Kidney (tissue), 14 donors: ENCODE data around the gene IHH. TPM values are rescaled to one million over a fixed set of nuclear protein-coding genes. Genes with fewer than 3 reads are reported as not detected.

Experiments used
- DNase-seq, 5 donors: peaks; one replicate each; pipeline ENCODE4 v3.0.0-alpha.2; 2013 to 2020
- FAIRE-seq: peaks from 2 replicates; lab custom pipeline; 2012; peaks lifted over from hg19 to GRCh38; lab: Jason Lieb, UNC
- H3K27ac ChIP-seq, 2 donors: one replicate each; pipeline ENCODE4 v1.7.0; 2013; ENCODE audit warnings: low read depth in 2 of 2, low read length in 2 of 2, inconsistent platforms in 1 of 2
- H3K27me3 ChIP-seq: one replicate; pipeline ENCODE4 v1.7.1; 2013; ENCODE audit warnings: low read length, inconsistent platforms; ENCODE audit not compliant: control insufficient read depth, insufficient read depth
- H3K36me3 ChIP-seq, 3 donors: one replicate each; pipeline versions ENCODE4 v1.7.0 to v1.7.1; 2013; ENCODE audit warnings: low read length in 3 of 3, control low read depth in 1 of 3, inconsistent platforms in 1 of 3; ENCODE audit not compliant: insufficient read depth in 3 of 3, control insufficient read depth in 2 of 3
- H3K4me1 ChIP-seq, 3 donors: one replicate each; pipeline versions ENCODE4 v1.7.0 to v1.7.1; 2013; ENCODE audit warnings: low read length in 3 of 3, inconsistent platforms in 1 of 3, low read depth in 1 of 3; ENCODE audit not compliant: control insufficient read depth in 2 of 3, insufficient read depth in 2 of 3
- H3K4me3 ChIP-seq, 3 donors: one replicate each; pipeline versions ENCODE4 v1.7.0 to v1.8.1; 2013; ENCODE audit warnings: low read length in 3 of 3, control low read depth in 1 of 3, inconsistent platforms in 1 of 3
- H3K9ac ChIP-seq, 3 donors: one replicate each; pipeline versions ENCODE4 v1.7.0 to v1.7.1; 2013; ENCODE audit warnings: low read length in 3 of 3, control low read depth in 1 of 3, inconsistent platforms in 1 of 3
- H3K9me3 ChIP-seq, 3 donors: one replicate each; pipeline versions ENCODE4 v1.7.0 to v1.7.1; 2013; ENCODE audit warnings: low read length in 3 of 3, control low read depth in 1 of 3, inconsistent platforms in 1 of 3; ENCODE audit not compliant: control insufficient read depth in 2 of 3, insufficient read depth in 1 of 3
- intact Hi-C: fragments of 100-400 bp; cut with DNase I; formaldehyde crosslinking; loops from one replicate; pipeline ENCODE4 v1.11.1; 2022
- polyA plus RNA-seq: library from polyadenylated mRNA; stranded (reverse); fragments of 350-450 nt; fragmentation: Illumina TruSeq; extraction: RNeasy Lipid Tissue Mini Kit (QIAGEN cat#74804); gene quantifications from one replicate; pipeline ENCODE4 v1.2.3, GENCODE V29; 2014; ENCODE audit warnings: low read depth, low replicate concordance; ENCODE audit not compliant: insufficient read depth
- total RNA-seq: library from RNA; stranded (reverse); fragmentation: NEBNext Ultra II Directional; extraction: Animal tissue kit (Norgen Biotek cat#: 25700); gene quantifications from one replicate; pipeline ENCODE4 v1.2.1, GENCODE V29; 2021
- TF ChIP-seq, protein P1 (sequence below): IDR thresholded peaks from 3 replicates; pipeline ENCODE4 v1.5.1; 2012; ENCODE audit warnings: mild to moderate bottlenecking, moderate library complexity, borderline replicate concordance; ENCODE audit not compliant: insufficient read depth; ENCODE audit errors: extremely low read depth
- donor health status: control.
- donor health status: control.
- donor health status: control.
- donor health status: control.
- donor health status: control.
- donor health status: DM: yes; HTN: yes; CAD: no.
- donor health status: Normal renal cell carcinoma (clear cell type).

The IHH gene
- total and polyA plus RNA-seq, 2 donors from 2014 or later = 0.88 to 3.1 TPM

DNA sequence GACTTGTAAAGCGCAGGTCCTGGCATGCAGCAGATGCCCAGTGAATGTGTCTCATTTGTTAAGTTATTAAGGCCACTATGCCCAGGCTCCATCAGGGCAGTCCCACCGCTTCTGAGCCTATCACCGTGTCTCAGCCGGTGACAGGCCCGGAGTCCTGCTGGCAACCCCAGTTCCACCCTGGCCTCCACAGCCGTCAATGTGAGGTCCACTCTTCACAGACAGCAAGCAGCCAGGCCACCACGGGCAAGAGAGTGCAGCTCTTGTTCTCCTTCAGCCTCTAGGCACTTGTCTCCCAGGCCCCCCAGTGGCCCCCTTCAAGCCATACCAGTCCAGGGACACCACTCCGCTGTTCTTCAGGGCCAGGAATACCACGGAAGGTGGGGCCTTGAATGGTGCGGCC is 42.0 kb downstream of the IHH start:
- TF ChIP-seq, protein P1, sequence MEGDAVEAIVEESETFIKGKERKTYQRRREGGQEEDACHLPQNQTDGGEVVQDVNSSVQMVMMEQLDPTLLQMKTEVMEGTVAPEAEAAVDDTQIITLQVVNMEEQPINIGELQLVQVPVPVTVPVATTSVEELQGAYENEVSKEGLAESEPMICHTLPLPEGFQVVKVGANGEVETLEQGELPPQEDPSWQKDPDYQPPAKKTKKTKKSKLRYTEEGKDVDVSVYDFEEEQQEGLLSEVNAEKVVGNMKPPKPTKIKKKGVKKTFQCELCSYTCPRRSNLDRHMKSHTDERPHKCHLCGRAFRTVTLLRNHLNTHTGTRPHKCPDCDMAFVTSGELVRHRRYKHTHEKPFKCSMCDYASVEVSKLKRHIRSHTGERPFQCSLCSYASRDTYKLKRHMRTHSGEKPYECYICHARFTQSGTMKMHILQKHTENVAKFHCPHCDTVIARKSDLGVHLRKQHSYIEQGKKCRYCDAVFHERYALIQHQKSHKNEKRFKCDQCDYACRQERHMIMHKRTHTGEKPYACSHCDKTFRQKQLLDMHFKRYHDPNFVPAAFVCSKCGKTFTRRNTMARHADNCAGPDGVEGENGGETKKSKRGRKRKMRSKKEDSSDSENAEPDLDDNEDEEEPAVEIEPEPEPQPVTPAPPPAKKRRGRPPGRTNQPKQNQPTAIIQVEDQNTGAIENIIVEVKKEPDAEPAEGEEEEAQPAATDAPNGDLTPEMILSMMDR = no peak
- H3K27me3 ChIP-seq = no peaks in the 10 kb centered on the region
- H3K36me3 ChIP-seq = no peaks in the 10 kb centered on the region
- FAIRE-seq = no peak
- H3K4me1 ChIP-seq = no peaks in the 10 kb centered on the region
- peak in 1 of 5 donors; percentile 48 for DNase-seq
- intact Hi-C loops = no loop called here
- no peaks in the 10 kb centered on the region for H3K9me3 ChIP-seq
- H3K9ac ChIP-seq = no peak overlapping the region
- no peak overlapping the region for H3K4me3 ChIP-seq
- no peak overlapping the region for H3K27ac ChIP-seq

DNA sequence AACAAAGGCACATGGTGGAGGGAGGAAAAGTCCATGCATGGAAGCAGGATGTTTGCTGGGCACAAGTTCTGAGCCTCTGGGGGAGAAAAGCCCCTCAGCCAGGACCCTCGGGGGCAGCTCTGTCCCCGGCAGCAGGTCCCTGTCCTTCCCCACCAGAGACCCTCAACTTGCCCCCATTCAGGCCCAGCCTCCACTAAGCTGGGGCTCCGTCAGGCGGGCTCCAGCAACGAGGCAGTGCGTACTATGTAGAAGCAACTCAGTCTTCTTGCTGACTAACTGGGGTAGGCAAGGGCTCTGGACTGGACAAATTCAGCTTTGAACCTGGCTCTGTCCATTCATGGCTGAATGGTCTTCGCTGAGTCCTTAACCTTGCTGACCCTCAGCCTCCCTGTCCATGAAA is 42.4 kb downstream of the IHH start:
- Histone ChIP-seq H3K4me3 (no peak overlapping the region), H3K36me3 (no peaks in the 10 kb centered on the region), H3K9ac (no peak overlapping the region), H3K27me3 (no peaks in the 10 kb centered on the region), H3K4me1 (no peaks in the 10 kb centered on the region), H3K9me3 (no peaks in the 10 kb centered on the region), H3K27ac (no peak overlapping the region)
- FAIRE-seq (no peak), DNase-seq (peak in 1 of 5 donors; percentile 54)
- intact Hi-C loops = no loop called here
- TF ChIP-seq, protein P1 = no peak

- no peaks in the 10 kb centered on the region for H3K27me3 ChIP-seq
- intact Hi-C loops = no loop called here
- DNase-seq (peak in 1 of 5 donors; percentile 38), FAIRE-seq (no peak)
- TF ChIP-seq, protein P1 = no peak
- no peak overlapping the region for H3K9ac ChIP-seq
- no peaks in the 10 kb centered on the region for H3K36me3 ChIP-seq
- no peak overlapping the region for H3K4me3 ChIP-seq
- H3K4me1 ChIP-seq = no peaks in the 10 kb centered on the region
- H3K9me3 ChIP-seq = no peaks in the 10 kb centered on the region
- no peak overlapping the region for H3K27ac ChIP-seq
These were observed 43.4 kb downstream of the IHH start for GRCh38 chr2:219017201-219017931.
